Measurements from ENCODE around the gene MZT2B.
"Not testable (repeated sequence)": the region's sequence is repeated elsewhere in the genome, so short reads cannot be mapped to it uniquely, and the experiment has no call there.

DNA sequence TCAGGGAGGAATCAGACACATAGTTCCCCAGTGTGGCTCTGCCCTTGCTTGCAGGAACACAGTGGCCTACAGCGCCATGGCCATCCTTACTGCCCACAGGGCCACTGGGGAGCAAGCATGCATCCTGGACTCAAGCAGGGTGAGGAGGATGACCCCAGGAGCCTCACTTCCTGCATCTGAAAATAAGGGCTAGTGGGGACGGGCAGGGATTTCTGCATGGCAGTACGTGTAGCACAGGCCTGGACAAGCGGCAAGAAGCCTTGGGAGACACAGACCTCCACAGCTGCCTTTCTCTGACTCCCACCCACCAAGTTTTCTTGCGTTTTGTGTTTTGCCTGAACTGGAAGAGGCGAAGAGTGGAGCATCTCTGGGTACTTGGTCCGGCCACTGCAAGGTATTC is 19.6 kb upstream of the MZT2B start:
- not testable (repeated sequence) for TF ChIP-seq CTCF (IDR thresholded peaks at IDR 0.05); ZBTB33 (IDR thresholded peaks at IDR 0.05; ENCODE audit: borderline replicate concordance, low read depth); POLR2AphosphoS5 (IDR thresholded peaks at IDR 0.05; ENCODE audit: low read depth, low read length); MAX (IDR thresholded peaks at IDR 0.05; ENCODE audit: low read depth); MXI1 (IDR thresholded peaks at IDR 0.05; ENCODE audit: low read depth, low read length); PBX3 (IDR thresholded peaks at IDR 0.05); REST (IDR thresholded peaks at IDR 0.05; ENCODE audit: low read depth, low read length); RCOR1 (IDR thresholded peaks at IDR 0.05; ENCODE audit: low read length); NRF1 (IDR thresholded peaks at IDR 0.05; ENCODE audit: low read depth, low read length); RAD21 (IDR thresholded peaks at IDR 0.05; ENCODE audit: low read length); TAF1 (IDR thresholded peaks at IDR 0.05; ENCODE audit: borderline replicate concordance, low read depth, low read length); GABPA (IDR thresholded peaks at IDR 0.05; ENCODE audit: low read depth); TCF12 (IDR thresholded peaks at IDR 0.05)

Measured in SK-N-SH (cell line).